Placental epithelial cell (primary cell): Measurements from ENCODE around the gene ZNF354C. TPM values are rescaled to one million over a fixed set of nuclear protein-coding genes. Genes with fewer than 3 reads are reported as not detected.

Source experiments
- total RNA-seq: library from RNA; depleted of rRNA; stranded (reverse); fragments of >200 nt; gene quantifications from 2 replicates; pipeline ENCODE4 v1.2.3, GENCODE V29; 2012

The ZNF354C gene
- total RNA-seq = 6.0 and 9.8 TPM in 2 replicates

DNA sequence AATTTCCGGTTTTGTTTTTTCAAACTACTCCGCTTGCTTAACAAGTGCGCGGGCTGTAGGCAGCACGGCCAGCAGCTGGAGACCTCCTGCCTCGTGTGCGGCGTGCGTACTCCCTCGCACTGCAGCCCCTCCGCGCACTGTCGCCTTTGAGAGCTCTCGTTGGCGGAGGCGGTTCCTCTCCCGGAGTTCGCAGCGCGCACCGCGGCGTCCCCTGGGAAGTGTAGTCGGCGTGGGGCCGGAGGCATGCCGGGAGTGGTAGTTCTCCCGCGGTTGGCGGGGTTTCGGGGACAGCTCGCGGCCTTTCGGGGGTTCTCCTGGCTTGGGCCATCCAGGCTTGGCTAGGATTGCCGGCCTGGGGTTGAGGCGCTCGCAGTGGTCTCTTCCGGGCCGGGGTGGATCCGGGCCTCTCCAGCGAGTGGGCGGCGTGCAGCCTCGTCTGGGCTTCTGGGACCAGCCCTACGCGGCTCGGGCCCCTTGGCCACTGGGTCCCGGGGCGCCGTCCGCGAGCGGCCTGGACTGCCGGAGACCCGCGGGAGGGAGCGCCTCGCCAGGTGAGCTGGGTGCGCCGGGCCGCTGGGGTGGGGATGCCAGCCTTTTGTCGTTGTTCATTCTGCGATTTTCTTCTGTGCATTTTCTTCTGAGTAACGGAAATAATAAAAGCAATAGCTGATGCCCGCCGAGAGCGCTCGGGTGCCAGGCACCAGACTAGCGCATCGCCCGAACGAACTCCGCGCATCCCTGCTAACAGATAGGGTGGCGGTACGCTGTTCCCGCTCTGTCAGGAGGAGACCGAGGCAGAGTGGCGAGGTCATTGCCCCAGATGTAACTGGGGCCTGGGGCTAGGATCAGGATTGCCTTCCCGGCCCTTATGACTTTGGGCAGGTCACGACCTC, at the start of gene ZNF354C:
TSS of gene ZNF354C (plus strand) at position 258 of the 893 bp plus-strand sequence. CDS start 1,696 bp downstream, outside the sequence.

DNA sequence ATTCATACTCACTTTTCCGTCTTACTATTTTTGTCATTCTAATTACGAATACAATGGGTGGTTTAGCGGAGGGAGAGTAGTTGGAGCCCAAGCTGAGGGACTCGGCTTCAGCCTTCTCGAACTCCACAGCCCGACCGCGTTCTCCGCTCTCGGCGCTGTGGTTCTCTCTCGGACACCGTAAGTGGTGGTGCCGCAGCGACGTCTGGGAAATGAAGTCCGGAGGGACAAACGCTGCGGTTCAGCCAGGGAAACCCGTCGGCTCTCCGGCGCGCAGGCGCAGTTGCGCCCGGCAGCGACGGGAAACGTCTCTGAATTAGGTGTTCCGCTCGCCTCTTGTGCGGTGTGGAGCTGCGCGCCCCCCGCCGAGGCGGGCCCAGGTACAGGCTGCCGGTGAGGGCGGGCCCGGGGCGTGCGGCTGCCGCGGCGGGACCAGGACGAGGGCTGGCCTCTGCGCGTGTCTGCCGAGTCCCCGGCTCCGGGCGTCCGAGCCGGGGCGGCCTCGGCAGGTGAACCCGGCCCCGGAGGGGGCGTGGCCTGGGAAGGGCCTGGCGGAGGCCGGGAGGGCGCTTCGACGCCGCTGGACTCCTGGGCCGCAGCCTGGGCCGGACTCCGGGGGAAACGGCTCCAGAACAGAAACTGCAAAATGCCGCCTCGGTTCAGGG, 36.5 kb upstream of the ZNF354C start, which contains the start of gene ZNF879:
TSS of gene ZNF879 (plus strand) at position 277 of the 662 bp plus-strand sequence. CDS start 1,201 bp downstream, outside the sequence.

Other genes with a start within 250 kb of the ZNF354C start
- 8.1 and 11.8 TPM in 2 replicates for gene ZNF354B, start 200.4 kb upstream of the ZNF354C start, total RNA-seq
- 0.76 and 1.6 TPM in 2 replicates for gene ZFP2, start 164.5 kb upstream of the ZNF354C start, total RNA-seq
- 2.7 and 6.3 TPM in 2 replicates for gene ZNF454, start 119.2 kb upstream of the ZNF354C start, total RNA-seq
- not detected in 2 replicates for gene GRM6, start 65.1 kb upstream of the ZNF354C start, total RNA-seq
- gene ZNF879, start 36.6 kb upstream of the ZNF354C start, total RNA-seq = 4.4 and 7.5 TPM in 2 replicates